Activated naive CD8-positive, alpha-beta T cell treated with anti-CD3 and anti-CD28 coated beads, Interleukin-2, amount 10 ng/mL, durations not matched to agents 7 days and 5 days (primary cell): ENCODE measurements around the gene TBC1D14. TPM values are rescaled to one million over a fixed set of nuclear protein-coding genes. Genes with fewer than 3 reads are reported as not detected.

ENCODE experiments used
- ATAC-seq: fragments of 150-1000 bp; cut with Tn5 transposase; one replicate; pipeline ENCODE4 v1.10.0; 2021; ENCODE audit warnings: low read depth, moderate library complexity
- POLR2A ChIA-PET: fragments of 350-600 bp; sonication (Branson Sonifier 250); formaldehyde crosslinking; loops from one replicate; lab custom pipeline; 2021; ENCODE audit warnings: antibody characterized with exemption; lab: Charles Lee
- DNase-seq: peaks from one replicate; pipeline ENCODE4 v3.0.0; 2021
- H3K27ac Mint-ChIP-seq: one replicate; pipeline ENCODE4 v1.8.0; 2022; ENCODE audit warnings: mild to moderate bottlenecking, mixed read lengths
- H3K27me3 Mint-ChIP-seq: one replicate; pipeline ENCODE4 v1.8.0; 2022; ENCODE audit warnings: mild to moderate bottlenecking, moderate library complexity, mixed read lengths
- H3K36me3 Mint-ChIP-seq: one replicate; pipeline ENCODE4 v1.8.0; 2021; ENCODE audit warnings: mild to moderate bottlenecking, mixed read lengths
- H3K4me1 Mint-ChIP-seq: one replicate; pipeline ENCODE4 v1.8.0; 2021; ENCODE audit warnings: mixed read lengths
- H3K4me3 Mint-ChIP-seq: one replicate; pipeline ENCODE4 v1.8.0; 2022; ENCODE audit warnings: mild to moderate bottlenecking, moderate library complexity, mixed read lengths
- H3K9me3 Mint-ChIP-seq: one replicate; pipeline ENCODE4 v1.8.0; 2021; ENCODE audit warnings: mixed read lengths
- total RNA-seq, 2 experiments: library from RNA; stranded (reverse); gene quantifications; one replicate each; pipeline ENCODE4 v1.2.3, GENCODE V29; 2021

TBC1D14 gene
- total RNA-seq, 2 experiments from 2014 or later = 44.5 to 52.3 TPM

GRCh38 chr4:7017446-7018048 lies 107.9 kb downstream of the TBC1D14 start:
- peaks cover 12% of the 10 kb centered on the region for H3K4me1 Mint-ChIP-seq
- H3K4me3 Mint-ChIP-seq = no peak overlapping the region
- no peaks in the 10 kb centered on the region for H3K27me3 Mint-ChIP-seq
- ATAC-seq (no peak), DNase-seq (no peak)
- H3K27ac Mint-ChIP-seq = peak overlapping the region; percentile 22
- POLR2A ChIA-PET = interaction anchor here (1.0 kb wide), 1 partner anchor 20 kb away, joined by 6 read pairs; no protein-coding TSS in a partner anchor
- H3K36me3 Mint-ChIP-seq = peaks cover 19% of the 10 kb centered on the region
- no peaks in the 10 kb centered on the region for H3K9me3 Mint-ChIP-seq

DNA sequence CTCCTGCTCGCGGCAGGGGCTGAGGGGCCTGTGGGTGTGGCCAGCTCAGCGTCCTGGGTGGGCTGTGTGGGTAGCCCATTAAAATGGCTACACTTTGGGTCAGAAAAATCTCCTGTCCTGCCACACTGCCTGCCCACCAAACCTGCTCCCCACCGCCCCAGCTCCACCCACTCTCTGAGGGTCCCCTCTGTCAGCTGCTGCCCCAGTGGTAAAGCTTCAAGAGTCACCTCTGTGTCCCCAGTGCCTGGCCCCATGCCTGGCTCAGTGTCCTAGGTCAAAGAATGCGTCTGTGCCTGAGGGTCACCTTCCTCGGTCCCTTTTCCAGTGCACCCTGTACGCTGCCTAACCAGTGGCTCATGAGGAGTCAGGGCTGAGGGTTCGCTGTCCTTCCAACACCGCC lies 108.7 kb downstream of the TBC1D14 start:
- Mint-ChIP-seq H3K4me3 (no peak overlapping the region), H3K27me3 (no peaks in the 10 kb centered on the region), H3K4me1 (peaks cover 11% of the 10 kb centered on the region), H3K27ac (no peak overlapping the region), H3K9me3 (no peaks in the 10 kb centered on the region), H3K36me3 (peaks cover 16% of the 10 kb centered on the region)
- POLR2A ChIA-PET = interaction anchor here (1.0 kb wide), 1 partner anchor 21 kb away, joined by 6 read pairs; no protein-coding TSS in a partner anchor
- ATAC-seq = no peak
- no peak for DNase-seq

DNA sequence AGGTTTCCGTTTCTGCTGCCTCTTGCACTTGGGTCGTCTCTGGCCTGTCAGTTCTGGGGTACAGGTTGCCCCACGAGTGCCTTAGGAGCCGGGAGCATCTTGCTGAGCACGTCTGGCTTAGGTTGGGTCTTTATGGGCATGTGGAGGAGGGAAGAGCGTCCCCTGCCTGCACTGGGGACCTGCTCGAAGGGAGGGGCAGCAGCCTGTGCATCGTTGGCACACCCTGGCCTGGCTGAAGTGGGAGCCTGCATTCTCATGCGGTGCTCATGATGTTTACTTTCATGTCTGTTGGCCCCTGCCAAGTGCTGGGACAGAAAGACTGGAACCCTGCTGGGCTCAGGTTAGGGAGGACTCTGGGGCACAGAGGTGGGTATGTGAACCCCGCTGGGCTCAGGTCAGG lies 109.7 kb downstream of the TBC1D14 start:
- Mint-ChIP-seq H3K4me1 (peaks cover 8% of the 10 kb centered on the region), H3K27me3 (no peaks in the 10 kb centered on the region), H3K27ac (no peak overlapping the region), H3K4me3 (no peak overlapping the region), H3K9me3 (no peaks in the 10 kb centered on the region), H3K36me3 (peaks cover 7% of the 10 kb centered on the region)
- ATAC-seq (no peak), DNase-seq (no peak)
- POLR2A ChIA-PET = no interaction called here

- no peak for DNase-seq
- POLR2A ChIA-PET = no interaction called here
- H3K9me3 Mint-ChIP-seq = no peaks in the 10 kb centered on the region
- no peak overlapping the region for H3K27ac Mint-ChIP-seq
- no peak overlapping the region for H3K4me3 Mint-ChIP-seq
- H3K36me3 Mint-ChIP-seq = peaks cover under 1% of the 10 kb centered on the region
- no peak for ATAC-seq
- H3K4me1 Mint-ChIP-seq = peaks cover 2% of the 10 kb centered on the region
- H3K27me3 Mint-ChIP-seq = no peaks in the 10 kb centered on the region
Observed at GRCh38 chr4:7020290-7020689, 110.7 kb downstream of the TBC1D14 start.

- Mint-ChIP-seq H3K4me1 (no peaks in the 10 kb centered on the region), H3K9me3 (no peaks in the 10 kb centered on the region), H3K4me3 (no peak overlapping the region), H3K27me3 (no peaks in the 10 kb centered on the region), H3K27ac (no peak overlapping the region), H3K36me3 (no peaks in the 10 kb centered on the region)
- no peak for DNase-seq
- POLR2A ChIA-PET = no interaction called here
- ATAC-seq = no peak
Observed at GRCh38 chr4:7020856-7021255, 111.2 kb downstream of the TBC1D14 start.

- no peaks in the 10 kb centered on the region for H3K4me1 Mint-ChIP-seq
- ATAC-seq (no peak), DNase-seq (no peak)
- no peak overlapping the region for H3K4me3 Mint-ChIP-seq
- no peaks in the 10 kb centered on the region for H3K9me3 Mint-ChIP-seq
- H3K27me3 Mint-ChIP-seq = no peaks in the 10 kb centered on the region
- no peak overlapping the region for H3K27ac Mint-ChIP-seq
- POLR2A ChIA-PET = no interaction called here
- peaks cover 3% of the 10 kb centered on the region for H3K36me3 Mint-ChIP-seq
Observed at GRCh38 chr4:7021355-7021754, 111.7 kb downstream of the TBC1D14 start.

- H3K4me3 Mint-ChIP-seq = no peak overlapping the region
- H3K27ac Mint-ChIP-seq = no peak overlapping the region
- H3K4me1 Mint-ChIP-seq = no peaks in the 10 kb centered on the region
- no peaks in the 10 kb centered on the region for H3K9me3 Mint-ChIP-seq
- H3K36me3 Mint-ChIP-seq = peaks cover 4% of the 10 kb centered on the region
- DNase-seq = no peak
- POLR2A ChIA-PET = no interaction called here
- ATAC-seq = no peak
- no peaks in the 10 kb centered on the region for H3K27me3 Mint-ChIP-seq
Observed at GRCh38 chr4:7021930-7022664, 112.5 kb downstream of the TBC1D14 start.

DNA sequence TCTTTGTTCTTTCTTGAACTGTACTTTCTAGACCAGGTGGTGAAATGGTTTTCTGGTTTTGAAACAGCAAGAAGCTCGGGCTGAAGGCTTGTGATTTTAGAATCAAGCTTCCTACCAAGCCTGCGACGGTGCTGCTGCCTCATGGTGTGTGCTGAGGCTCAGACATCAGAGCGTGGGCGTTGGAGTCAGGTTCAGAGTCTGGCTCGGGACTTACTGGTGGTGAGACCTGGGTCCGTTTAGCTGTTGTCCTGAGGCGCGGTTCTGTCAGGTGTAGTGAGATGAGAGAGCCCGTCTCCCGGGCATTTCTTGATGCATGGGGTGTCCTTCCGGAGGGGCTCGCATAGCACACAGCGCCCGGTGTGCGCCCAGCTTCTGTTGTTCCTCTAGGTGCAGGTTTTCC lies 113.9 kb downstream of the TBC1D14 start:
- DNase-seq = no peak
- ATAC-seq = no peak
- H3K27ac Mint-ChIP-seq = no peak overlapping the region
- POLR2A ChIA-PET = no interaction called here
- H3K9me3 Mint-ChIP-seq = no peaks in the 10 kb centered on the region
- H3K4me1 Mint-ChIP-seq = peaks cover 2% of the 10 kb centered on the region
- H3K36me3 Mint-ChIP-seq = peaks cover 14% of the 10 kb centered on the region
- no peak overlapping the region for H3K4me3 Mint-ChIP-seq
- no peaks in the 10 kb centered on the region for H3K27me3 Mint-ChIP-seq

- H3K36me3 Mint-ChIP-seq = peaks cover 14% of the 10 kb centered on the region
- no peak overlapping the region for H3K4me3 Mint-ChIP-seq
- no peak for ATAC-seq
- no peaks in the 10 kb centered on the region for H3K9me3 Mint-ChIP-seq
- no peaks in the 10 kb centered on the region for H3K27me3 Mint-ChIP-seq
- DNase-seq = no peak
- no peak overlapping the region for H3K27ac Mint-ChIP-seq
- H3K4me1 Mint-ChIP-seq = peaks cover 2% of the 10 kb centered on the region
- POLR2A ChIA-PET = no interaction called here
Observed at GRCh38 chr4:7023901-7024300, 114.3 kb downstream of the TBC1D14 start.

GRCh38 chr4:7024336-7024890 lies 114.8 kb downstream of the TBC1D14 start:
- H3K4me1 Mint-ChIP-seq = peaks cover 2% of the 10 kb centered on the region
- H3K36me3 Mint-ChIP-seq = peaks cover 14% of the 10 kb centered on the region
- H3K27me3 Mint-ChIP-seq = no peaks in the 10 kb centered on the region
- no peak overlapping the region for H3K4me3 Mint-ChIP-seq
- POLR2A ChIA-PET = no interaction called here
- no peaks in the 10 kb centered on the region for H3K9me3 Mint-ChIP-seq
- no peak for DNase-seq
- no peak for ATAC-seq
- no peak overlapping the region for H3K27ac Mint-ChIP-seq

GRCh38 chr4:7025040-7025602 lies 115.5 kb downstream of the TBC1D14 start:
- Mint-ChIP-seq H3K9me3 (no peaks in the 10 kb centered on the region), H3K27me3 (no peaks in the 10 kb centered on the region), H3K36me3 (peaks cover 14% of the 10 kb centered on the region), H3K4me3 (no peak overlapping the region), H3K4me1 (peaks cover 2% of the 10 kb centered on the region), H3K27ac (no peak overlapping the region)
- POLR2A ChIA-PET = no interaction called here
- ATAC-seq = no peak
- no peak for DNase-seq

DNA sequence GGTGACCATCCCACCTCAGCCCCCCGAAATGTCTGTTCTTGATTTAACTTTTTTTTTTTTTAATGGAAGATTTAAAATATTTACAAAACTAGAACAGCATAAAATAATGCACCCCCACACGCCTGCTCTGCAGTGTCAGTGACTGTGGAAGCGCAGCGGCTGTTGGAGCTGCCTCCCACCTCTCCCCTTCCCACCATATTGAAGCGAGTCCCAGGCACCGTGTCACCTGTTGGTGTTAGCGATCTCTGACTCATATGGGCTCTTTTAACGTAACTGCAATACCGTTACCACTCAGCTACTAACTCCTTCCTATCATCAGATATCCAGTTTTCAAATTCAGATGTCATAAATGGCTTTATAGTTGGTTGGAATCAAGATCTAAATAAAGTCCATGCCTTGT lies 116.5 kb downstream of the TBC1D14 start:
- Mint-ChIP-seq H3K9me3 (no peaks in the 10 kb centered on the region), H3K27me3 (no peaks in the 10 kb centered on the region), H3K4me3 (no peak overlapping the region), H3K27ac (no peak overlapping the region), H3K4me1 (peaks cover 2% of the 10 kb centered on the region), H3K36me3 (peaks cover 19% of the 10 kb centered on the region)
- ATAC-seq (no peak), DNase-seq (no peak)
- POLR2A ChIA-PET = interaction anchor here (0.6 kb wide), 1 partner anchor 41 kb away, joined by 3 read pairs; no protein-coding TSS in a partner anchor

DNA sequence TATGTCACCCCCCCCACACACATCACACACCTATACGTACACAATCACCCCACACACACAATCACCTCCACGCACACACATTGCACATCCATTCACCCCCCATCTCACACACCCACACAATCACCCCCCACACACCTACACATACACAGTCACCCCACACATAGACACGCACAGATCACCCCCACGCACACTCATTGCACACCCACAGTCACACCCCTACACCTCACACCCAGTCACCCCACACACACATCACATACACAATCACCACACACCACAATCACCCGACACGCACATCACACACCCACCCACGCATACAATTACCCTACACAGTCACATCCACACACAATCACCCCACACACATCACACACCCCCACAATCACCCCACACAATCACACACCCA lies 117.7 kb downstream of the TBC1D14 start:
- H3K27ac Mint-ChIP-seq = no peak overlapping the region
- H3K4me1 Mint-ChIP-seq = peaks cover 2% of the 10 kb centered on the region
- ATAC-seq (no peak), DNase-seq (no peak)
- H3K9me3 Mint-ChIP-seq = no peaks in the 10 kb centered on the region
- H3K4me3 Mint-ChIP-seq = no peak overlapping the region
- no peaks in the 10 kb centered on the region for H3K27me3 Mint-ChIP-seq
- POLR2A ChIA-PET = no interaction called here
- peaks cover 20% of the 10 kb centered on the region for H3K36me3 Mint-ChIP-seq
